Parathyroid adenoma (tissue), 2 donors: ENCODE results near the gene ARHGAP32.

Experiments
- H2AFZ ChIP-seq: fragments of 300-600 bp; sonication (generic); one replicate; pipeline ENCODE4 v1.7.0; 2017; ENCODE audit warnings: antibody characterized with exemption, mild to moderate bottlenecking
- H3K27ac ChIP-seq: fragments of 300-600 bp; sonication (generic); one replicate; pipeline ENCODE4 v1.7.0; 2017
- H3K27me3 ChIP-seq: fragments of 300-600 bp; sonication (generic); one replicate; pipeline ENCODE4 v1.7.0; 2017; ENCODE audit warnings: low read length; ENCODE audit not compliant: control insufficient read depth, insufficient read depth
- H3K36me3 ChIP-seq: fragments of 300-600 bp; sonication (generic); one replicate; pipeline ENCODE4 v1.7.0; 2017; ENCODE audit warnings: low read length; ENCODE audit not compliant: control insufficient read depth, insufficient read depth
- H3K4me1 ChIP-seq: fragments of 300-600 bp; sonication (generic); one replicate; pipeline ENCODE4 v1.7.0; 2017; ENCODE audit warnings: control low read depth
- H3K4me2 ChIP-seq: fragments of 300-600 bp; sonication (generic); one replicate; pipeline ENCODE4 v1.7.0; 2017; ENCODE audit warnings: low read length
- H3K4me3 ChIP-seq: fragments of 300-600 bp; sonication (generic); one replicate; pipeline ENCODE4 v1.7.0; 2017; ENCODE audit warnings: low read depth, low read length
- H3K79me2 ChIP-seq: fragments of 300-600 bp; sonication (generic); one replicate; pipeline ENCODE4 v1.7.0; 2017; ENCODE audit warnings: control low read depth
- H3K9ac ChIP-seq: fragments of 300-600 bp; sonication (generic); one replicate; pipeline ENCODE4 v1.7.0; 2017; ENCODE audit warnings: mild to moderate bottlenecking
- H3K9me3 ChIP-seq: fragments of 300-600 bp; sonication (generic); one replicate; pipeline ENCODE4 v1.7.0; 2017; ENCODE audit warnings: low read length; ENCODE audit not compliant: control insufficient read depth
- CTCF ChIP-seq: fragments of 300-600 bp; sonication (generic); IDR thresholded peaks from one replicate; pipeline ENCODE4 v1.7.0; 2017; ENCODE audit warnings: antibody characterized with exemption, mild to moderate bottlenecking
- donor health status: primary hyperparathyroidism.

The ARHGAP32 gene

DNA sequence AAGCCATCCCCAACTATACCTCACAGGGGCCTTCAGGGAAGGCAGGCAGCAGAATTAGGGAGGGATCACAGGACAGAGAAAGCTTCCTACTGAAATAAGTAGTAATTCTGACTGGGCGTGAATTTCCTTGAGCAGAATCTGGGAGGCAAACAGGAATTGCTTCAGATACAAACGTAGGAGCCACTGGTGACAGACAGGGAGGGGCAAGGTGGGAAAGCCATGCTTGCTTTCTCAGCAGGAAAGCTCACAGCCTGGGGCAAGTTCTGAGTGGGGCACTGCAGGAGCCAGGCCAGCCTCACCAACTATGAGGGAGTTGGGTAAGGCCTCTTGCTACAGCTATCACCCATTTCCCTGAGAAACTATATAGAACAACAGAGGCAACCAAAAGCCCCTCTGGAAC is 43.6 kb downstream of the ARHGAP32 start:
- Histone ChIP-seq H3K4me2 (no peak overlapping the region), H3K27ac (no peak overlapping the region), H3K79me2 (peaks cover 5% of the 10 kb centered on the region), H3K4me3 (no peak overlapping the region), H3K4me1 (no peaks in the 10 kb centered on the region), H2AFZ (no peak overlapping the region), H3K9ac (no peak overlapping the region), H3K27me3 (no peaks in the 10 kb centered on the region), H3K9me3 (no peaks in the 10 kb centered on the region), H3K36me3 (no peaks in the 10 kb centered on the region)
- no peak for TF ChIP-seq CTCF

GRCh38 chr11:129146191-129146590 is 45.9 kb downstream of the ARHGAP32 start:
- H3K27ac ChIP-seq = no peak overlapping the region
- H2AFZ ChIP-seq = no peak overlapping the region
- no peaks in the 10 kb centered on the region for H3K36me3 ChIP-seq
- H3K27me3 ChIP-seq = no peaks in the 10 kb centered on the region
- H3K4me3 ChIP-seq = no peak overlapping the region
- no peaks in the 10 kb centered on the region for H3K9me3 ChIP-seq
- TF ChIP-seq CTCF = no peak
- H3K79me2 ChIP-seq = peaks cover 5% of the 10 kb centered on the region
- no peaks in the 10 kb centered on the region for H3K4me1 ChIP-seq
- H3K4me2 ChIP-seq = no peak overlapping the region
- H3K9ac ChIP-seq = no peak overlapping the region

DNA sequence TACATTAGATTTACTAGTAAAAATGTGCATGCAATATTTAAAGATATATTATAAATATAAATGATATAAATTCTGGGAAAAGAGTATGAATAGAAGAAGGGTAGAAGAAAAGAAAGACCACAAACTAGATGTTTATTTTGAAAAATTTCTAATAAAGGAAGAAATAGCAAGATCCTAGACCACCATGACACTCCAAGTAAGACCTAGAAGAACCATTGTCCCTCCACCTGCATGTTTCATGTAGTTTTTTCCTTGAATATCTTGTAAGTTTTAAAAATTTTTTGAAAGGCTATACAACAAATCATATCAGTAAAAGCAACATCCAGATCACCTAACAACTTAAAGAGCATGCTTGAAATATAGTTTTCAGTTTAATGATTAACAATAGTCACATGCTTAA is 46.8 kb downstream of the ARHGAP32 start:
- Histone ChIP-seq H3K36me3 (no peaks in the 10 kb centered on the region), H3K79me2 (peaks cover 5% of the 10 kb centered on the region), H3K27ac (no peak overlapping the region), H2AFZ (no peak overlapping the region), H3K4me1 (no peaks in the 10 kb centered on the region), H3K4me3 (no peak overlapping the region), H3K9me3 (no peaks in the 10 kb centered on the region), H3K9ac (no peak overlapping the region), H3K27me3 (no peaks in the 10 kb centered on the region), H3K4me2 (no peak overlapping the region)
- TF ChIP-seq CTCF = no peak

DNA sequence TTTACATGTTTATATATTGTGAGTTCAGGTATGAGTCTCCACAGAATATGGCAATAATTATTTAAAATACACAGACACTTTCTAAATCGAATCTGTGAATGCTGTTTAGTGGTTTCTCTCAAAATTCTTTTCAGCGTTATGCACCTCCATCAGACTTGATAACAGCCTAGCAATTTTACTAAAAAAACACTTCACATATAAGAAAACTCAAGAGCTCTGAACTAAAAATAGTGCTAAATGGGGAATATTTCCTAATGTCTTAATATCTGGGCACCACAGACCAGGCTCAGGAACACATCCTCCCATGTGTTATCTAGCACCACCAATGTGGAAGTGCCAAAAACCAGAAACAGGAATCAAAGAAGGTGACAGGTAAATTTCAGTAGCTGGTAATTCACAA is 47.9 kb downstream of the ARHGAP32 start:
- H3K27ac ChIP-seq = no peak overlapping the region
- no peak overlapping the region for H3K4me3 ChIP-seq
- H3K4me2 ChIP-seq = no peak overlapping the region
- H3K27me3 ChIP-seq = no peaks in the 10 kb centered on the region
- TF ChIP-seq CTCF = no peak
- H2AFZ ChIP-seq = no peak overlapping the region
- no peaks in the 10 kb centered on the region for H3K9me3 ChIP-seq
- H3K9ac ChIP-seq = no peak overlapping the region
- H3K79me2 ChIP-seq = peaks cover 3% of the 10 kb centered on the region
- H3K4me1 ChIP-seq = no peaks in the 10 kb centered on the region
- no peaks in the 10 kb centered on the region for H3K36me3 ChIP-seq

- no peak overlapping the region for H3K9ac ChIP-seq
- no peaks in the 10 kb centered on the region for H3K27me3 ChIP-seq
- no peak overlapping the region for H2AFZ ChIP-seq
- no peak overlapping the region for H3K27ac ChIP-seq
- TF ChIP-seq CTCF = no peak
- H3K36me3 ChIP-seq = no peaks in the 10 kb centered on the region
- no peaks in the 10 kb centered on the region for H3K4me1 ChIP-seq
- no peaks in the 10 kb centered on the region for H3K79me2 ChIP-seq
- no peaks in the 10 kb centered on the region for H3K9me3 ChIP-seq
- H3K4me3 ChIP-seq = no peak overlapping the region
- no peak overlapping the region for H3K4me2 ChIP-seq
Measured at GRCh38 chr11:129143335-129143734, 48.8 kb downstream of the ARHGAP32 start.
